Measurements from ENCODE around the gene GABPA. TPM values are rescaled to one million over a fixed set of nuclear protein-coding genes. Genes with fewer than 3 reads are reported as not detected.

GABPA gene
- total and polyA plus RNA-seq, 2 of the 13 experiments (the other 11 are each of a cell fraction or from before 2014, with no cell fraction given): 7.4 to 13.2 TPM

DNA sequence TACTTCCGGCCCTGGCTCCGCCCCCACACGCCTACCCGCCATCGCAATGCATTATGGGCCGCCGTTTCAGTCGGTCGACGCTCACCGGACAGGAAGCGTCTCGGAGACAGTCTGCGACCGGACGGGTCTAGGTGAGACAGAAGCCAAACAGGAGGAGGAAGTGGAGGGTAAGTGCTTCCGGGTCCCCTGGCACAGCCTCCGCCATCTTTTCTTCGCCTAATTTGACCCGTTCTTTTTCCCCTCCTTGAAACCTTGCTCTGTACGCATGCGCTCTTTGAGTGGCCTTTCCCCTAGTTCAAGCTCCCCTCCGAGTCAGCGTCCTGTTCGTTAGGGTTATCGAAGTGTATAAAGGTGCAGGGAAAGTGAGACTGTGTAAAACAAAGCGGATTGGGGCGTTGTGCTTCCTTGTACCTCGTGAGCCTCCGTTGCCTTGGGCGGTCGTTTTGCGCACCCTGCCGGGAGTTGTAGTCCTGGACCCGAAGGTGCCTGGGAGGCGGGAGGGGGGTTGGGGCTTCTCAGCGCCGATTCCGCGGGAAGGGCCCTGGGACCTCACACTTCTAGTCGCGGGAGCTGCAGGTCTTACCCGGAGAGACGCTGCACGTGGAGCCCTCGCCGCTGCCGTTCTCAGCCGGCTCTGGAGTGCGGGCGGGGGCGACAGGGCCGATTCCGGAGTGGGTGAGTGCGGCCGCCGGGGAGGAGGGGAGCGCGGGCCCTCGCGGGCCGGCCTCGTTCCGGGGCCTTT is at the start of gene GABPA, which contains the start of gene ATP5PF (continued):
- TF ChIP-seq, protein P1, sequence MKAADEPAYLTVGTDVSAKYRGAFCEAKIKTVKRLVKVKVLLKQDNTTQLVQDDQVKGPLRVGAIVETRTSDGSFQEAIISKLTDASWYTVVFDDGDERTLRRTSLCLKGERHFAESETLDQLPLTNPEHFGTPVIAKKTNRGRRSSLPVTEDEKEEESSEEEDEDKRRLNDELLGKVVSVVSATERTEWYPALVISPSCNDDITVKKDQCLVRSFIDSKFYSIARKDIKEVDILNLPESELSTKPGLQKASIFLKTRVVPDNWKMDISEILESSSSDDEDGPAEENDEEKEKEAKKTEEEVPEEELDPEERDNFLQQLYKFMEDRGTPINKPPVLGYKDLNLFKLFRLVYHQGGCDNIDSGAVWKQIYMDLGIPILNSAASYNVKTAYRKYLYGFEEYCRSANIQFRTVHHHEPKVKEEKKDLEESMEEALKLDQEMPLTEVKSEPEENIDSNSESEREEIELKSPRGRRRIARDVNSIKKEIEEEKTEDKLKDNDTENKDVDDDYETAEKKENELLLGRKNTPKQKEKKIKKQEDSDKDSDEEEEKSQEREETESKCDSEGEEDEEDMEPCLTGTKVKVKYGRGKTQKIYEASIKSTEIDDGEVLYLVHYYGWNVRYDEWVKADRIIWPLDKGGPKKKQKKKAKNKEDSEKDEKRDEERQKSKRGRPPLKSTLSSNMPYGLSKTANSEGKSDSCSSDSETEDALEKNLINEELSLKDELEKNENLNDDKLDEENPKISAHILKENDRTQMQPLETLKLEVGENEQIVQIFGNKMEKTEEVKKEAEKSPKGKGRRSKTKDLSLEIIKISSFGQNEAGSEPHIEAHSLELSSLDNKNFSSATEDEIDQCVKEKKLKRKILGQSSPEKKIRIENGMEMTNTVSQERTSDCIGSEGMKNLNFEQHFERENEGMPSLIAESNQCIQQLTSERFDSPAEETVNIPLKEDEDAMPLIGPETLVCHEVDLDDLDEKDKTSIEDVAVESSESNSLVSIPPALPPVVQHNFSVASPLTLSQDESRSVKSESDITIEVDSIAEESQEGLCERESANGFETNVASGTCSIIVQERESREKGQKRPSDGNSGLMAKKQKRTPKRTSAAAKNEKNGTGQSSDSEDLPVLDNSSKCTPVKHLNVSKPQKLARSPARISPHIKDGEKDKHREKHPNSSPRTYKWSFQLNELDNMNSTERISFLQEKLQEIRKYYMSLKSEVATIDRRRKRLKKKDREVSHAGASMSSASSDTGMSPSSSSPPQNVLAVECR (CRISPR knock-in tag; IDR thresholded peaks at IDR 0.05; ENCODE audit: borderline replicate concordance): peak; percentile 93
- no peak for TF ChIP-seq CENPX (CRISPR knock-in tag; IDR thresholded peaks at IDR 0.05)
- TF ChIP-seq, protein P2, sequence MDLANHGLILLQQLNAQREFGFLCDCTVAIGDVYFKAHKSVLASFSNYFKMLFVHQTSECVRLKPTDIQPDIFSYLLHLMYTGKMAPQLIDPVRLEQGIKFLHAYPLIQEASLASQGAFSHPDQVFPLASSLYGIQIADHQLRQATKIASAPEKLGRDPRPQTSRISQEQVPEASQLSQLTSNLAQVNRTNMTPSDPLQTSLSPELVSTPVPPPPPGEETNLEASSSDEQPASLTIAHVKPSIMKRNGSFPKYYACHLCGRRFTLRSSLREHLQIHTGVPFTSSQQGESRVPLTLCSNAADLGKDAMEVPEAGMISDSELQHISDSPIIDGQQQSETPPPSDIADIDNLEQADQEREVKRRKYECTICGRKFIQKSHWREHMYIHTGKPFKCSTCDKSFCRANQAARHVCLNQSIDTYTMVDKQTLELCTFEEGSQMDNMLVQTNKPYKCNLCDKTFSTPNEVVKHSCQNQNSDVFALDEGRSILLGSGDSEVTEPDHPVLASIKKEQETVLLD (CRISPR knock-in tag; IDR thresholded peaks at IDR 0.05; ENCODE audit: low read depth): peak; percentile 100
- 0 out of 2 replicates have a peak, but pooled peaks have one; percentile 74 for TF ChIP-seq ZBTB3 (CRISPR knock-in tag; IDR thresholded peaks at IDR 0.05; ENCODE audit: borderline replicate concordance, low read depth)
- TF ChIP-seq MIER2 (CRISPR knock-in tag; IDR thresholded peaks at IDR 0.05): 0 out of 2 replicates have a peak, but pooled peaks have one; percentile 20
- TF ChIP-seq ZNF768 (CRISPR knock-in tag; IDR thresholded peaks at IDR 0.05): peak; percentile 53; the same call in 1 of the 2 replicates
- no peak for TF ChIP-seq MBD4 (IDR thresholded peaks at IDR 0.05; ENCODE audit: borderline replicate concordance, low read length)
- TF ChIP-seq BHLHE40 (IDR thresholded peaks at IDR 0.05; ENCODE audit: low read length): no peak
- TF ChIP-seq ZFP36L1 (CRISPR knock-in tag; IDR thresholded peaks at IDR 0.05): no peak
- TF ChIP-seq, protein P3, sequence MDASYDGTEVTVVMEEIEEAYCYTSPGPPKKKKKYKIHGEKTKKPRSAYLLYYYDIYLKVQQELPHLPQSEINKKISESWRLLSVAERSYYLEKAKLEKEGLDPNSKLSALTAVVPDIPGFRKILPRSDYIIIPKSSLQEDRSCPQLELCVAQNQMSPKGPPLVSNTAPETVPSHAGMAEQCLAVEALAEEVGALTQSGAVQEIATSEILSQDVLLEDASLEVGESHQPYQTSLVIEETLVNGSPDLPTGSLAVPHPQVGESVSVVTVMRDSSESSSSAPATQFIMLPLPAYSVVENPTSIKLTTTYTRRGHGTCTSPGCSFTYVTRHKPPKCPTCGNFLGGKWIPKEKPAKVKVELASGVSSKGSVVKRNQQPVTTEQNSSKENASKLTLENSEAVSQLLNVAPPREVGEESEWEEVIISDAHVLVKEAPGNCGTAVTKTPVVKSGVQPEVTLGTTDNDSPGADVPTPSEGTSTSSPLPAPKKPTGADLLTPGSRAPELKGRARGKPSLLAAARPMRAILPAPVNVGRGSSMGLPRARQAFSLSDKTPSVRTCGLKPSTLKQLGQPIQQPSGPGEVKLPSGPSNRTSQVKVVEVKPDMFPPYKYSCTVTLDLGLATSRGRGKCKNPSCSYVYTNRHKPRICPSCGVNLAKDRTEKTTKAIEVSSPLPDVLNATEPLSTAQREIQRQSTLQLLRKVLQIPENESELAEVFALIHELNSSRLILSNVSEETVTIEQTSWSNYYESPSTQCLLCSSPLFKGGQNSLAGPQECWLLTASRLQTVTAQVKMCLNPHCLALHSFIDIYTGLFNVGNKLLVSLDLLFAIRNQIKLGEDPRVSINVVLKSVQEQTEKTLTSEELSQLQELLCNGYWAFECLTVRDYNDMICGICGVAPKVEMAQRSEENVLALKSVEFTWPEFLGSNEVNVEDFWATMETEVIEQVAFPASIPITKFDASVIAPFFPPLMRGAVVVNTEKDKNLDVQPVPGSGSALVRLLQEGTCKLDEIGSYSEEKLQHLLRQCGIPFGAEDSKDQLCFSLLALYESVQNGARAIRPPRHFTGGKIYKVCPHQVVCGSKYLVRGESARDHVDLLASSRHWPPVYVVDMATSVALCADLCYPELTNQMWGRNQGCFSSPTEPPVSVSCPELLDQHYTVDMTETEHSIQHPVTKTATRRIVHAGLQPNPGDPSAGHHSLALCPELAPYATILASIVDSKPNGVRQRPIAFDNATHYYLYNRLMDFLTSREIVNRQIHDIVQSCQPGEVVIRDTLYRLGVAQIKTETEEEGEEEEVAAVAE (CRISPR knock-in tag; IDR thresholded peaks at IDR 0.05; ENCODE audit: borderline replicate concordance): no peak; the same call in 1 of the 2 replicates
- TF ChIP-seq, protein P4, sequence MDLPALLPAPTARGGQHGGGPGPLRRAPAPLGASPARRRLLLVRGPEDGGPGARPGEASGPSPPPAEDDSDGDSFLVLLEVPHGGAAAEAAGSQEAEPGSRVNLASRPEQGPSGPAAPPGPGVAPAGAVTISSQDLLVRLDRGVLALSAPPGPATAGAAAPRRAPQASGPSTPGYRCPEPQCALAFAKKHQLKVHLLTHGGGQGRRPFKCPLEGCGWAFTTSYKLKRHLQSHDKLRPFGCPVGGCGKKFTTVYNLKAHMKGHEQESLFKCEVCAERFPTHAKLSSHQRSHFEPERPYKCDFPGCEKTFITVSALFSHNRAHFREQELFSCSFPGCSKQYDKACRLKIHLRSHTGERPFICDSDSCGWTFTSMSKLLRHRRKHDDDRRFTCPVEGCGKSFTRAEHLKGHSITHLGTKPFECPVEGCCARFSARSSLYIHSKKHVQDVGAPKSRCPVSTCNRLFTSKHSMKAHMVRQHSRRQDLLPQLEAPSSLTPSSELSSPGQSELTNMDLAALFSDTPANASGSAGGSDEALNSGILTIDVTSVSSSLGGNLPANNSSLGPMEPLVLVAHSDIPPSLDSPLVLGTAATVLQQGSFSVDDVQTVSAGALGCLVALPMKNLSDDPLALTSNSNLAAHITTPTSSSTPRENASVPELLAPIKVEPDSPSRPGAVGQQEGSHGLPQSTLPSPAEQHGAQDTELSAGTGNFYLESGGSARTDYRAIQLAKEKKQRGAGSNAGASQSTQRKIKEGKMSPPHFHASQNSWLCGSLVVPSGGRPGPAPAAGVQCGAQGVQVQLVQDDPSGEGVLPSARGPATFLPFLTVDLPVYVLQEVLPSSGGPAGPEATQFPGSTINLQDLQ (CRISPR knock-in tag; IDR thresholded peaks at IDR 0.05): no peak
- 0 out of 2 replicates have a peak, but pooled peaks have one; percentile 46 for TF ChIP-seq ZNF331 (CRISPR knock-in tag; IDR thresholded peaks at IDR 0.05)
- TF ChIP-seq, protein P5, sequence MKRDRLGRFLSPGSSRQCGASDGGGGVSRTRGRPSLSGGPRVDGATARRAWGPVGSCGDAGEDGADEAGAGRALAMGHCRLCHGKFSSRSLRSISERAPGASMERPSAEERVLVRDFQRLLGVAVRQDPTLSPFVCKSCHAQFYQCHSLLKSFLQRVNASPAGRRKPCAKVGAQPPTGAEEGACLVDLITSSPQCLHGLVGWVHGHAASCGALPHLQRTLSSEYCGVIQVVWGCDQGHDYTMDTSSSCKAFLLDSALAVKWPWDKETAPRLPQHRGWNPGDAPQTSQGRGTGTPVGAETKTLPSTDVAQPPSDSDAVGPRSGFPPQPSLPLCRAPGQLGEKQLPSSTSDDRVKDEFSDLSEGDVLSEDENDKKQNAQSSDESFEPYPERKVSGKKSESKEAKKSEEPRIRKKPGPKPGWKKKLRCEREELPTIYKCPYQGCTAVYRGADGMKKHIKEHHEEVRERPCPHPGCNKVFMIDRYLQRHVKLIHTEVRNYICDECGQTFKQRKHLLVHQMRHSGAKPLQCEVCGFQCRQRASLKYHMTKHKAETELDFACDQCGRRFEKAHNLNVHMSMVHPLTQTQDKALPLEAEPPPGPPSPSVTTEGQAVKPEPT (CRISPR knock-in tag; IDR thresholded peaks at IDR 0.05; ENCODE audit: low read depth): peak; percentile 79; the same call in 1 of the 2 replicates
